Keratinocyte (primary cell): Measurements from ENCODE around the gene PTGDR2. TPM values are rescaled to one million over a fixed set of nuclear protein-coding genes. Genes with fewer than 3 reads are reported as not detected.

Experiments used
- DNase-seq: peaks from one replicate; pipeline ENCODE4 v3.0.0-alpha.2; 2011; ENCODE audit warnings: low read depth, missing footprints, low spot score
- FAIRE-seq: peaks from 2 replicates; lab custom pipeline; 2011; peaks lifted over from hg19 to GRCh38; lab: Jason Lieb, UNC
- H2AFZ ChIP-seq: 2 replicates; pipeline ENCODE4 v1.6.0; 2012; ENCODE audit warnings: low read length, control low read depth, inconsistent platforms; ENCODE audit not compliant: control insufficient read depth
- H3K27ac ChIP-seq: 2 replicates; pipeline ENCODE4 v1.5.1; 2011; ENCODE audit warnings: low read length; ENCODE audit not compliant: control insufficient read depth, insufficient read depth
- H3K27me3 ChIP-seq: 3 replicates; pipeline ENCODE4 v1.6.0; 2011; ENCODE audit warnings: low read length; ENCODE audit not compliant: control insufficient read depth, insufficient read depth; ENCODE audit errors: extremely low read depth
- H3K36me3 ChIP-seq, 2 experiments: 2 replicates in 1 of 2; 3 replicates in 1 of 2; pipeline ENCODE4 v1.5.1; 2011; ENCODE audit warnings: low read length in 2 of 2, mild to moderate bottlenecking in 1 of 2; ENCODE audit not compliant: control insufficient read depth in 2 of 2, insufficient read depth in 2 of 2; ENCODE audit errors: extremely low read depth in 1 of 2
- H3K4me1 ChIP-seq: 3 replicates; pipeline ENCODE4 v1.5.1; 2011; ENCODE audit warnings: low read length; ENCODE audit not compliant: control insufficient read depth, insufficient read depth; ENCODE audit errors: extremely low read depth
- H3K4me2 ChIP-seq: 3 replicates; pipeline ENCODE4 v1.6.0; 2011; ENCODE audit warnings: low read depth, low read length; ENCODE audit not compliant: control insufficient read depth, insufficient read depth; ENCODE audit errors: extremely low read depth
- H3K4me3 ChIP-seq, 3 experiments: fragments of 200-600 bp in 1 of 3; sonication (generic) in 1 of 3; 2 replicates in 2 of 3; 3 replicates in 1 of 3; pipeline ENCODE4 v1.5.1; 2011 to 2016; ENCODE audit warnings: low read length in 3 of 3, mild to moderate bottlenecking in 3 of 3, control low read depth in 2 of 3, inconsistent platforms in 1 of 3, low read depth in 1 of 3, mixed read lengths in 1 of 3, mixed run types in 1 of 3, moderate library complexity in 1 of 3; ENCODE audit not compliant: control insufficient read depth in 2 of 3, insufficient read depth in 2 of 3; ENCODE audit errors: extremely low read depth in 1 of 3
- H3K79me2 ChIP-seq: 2 replicates; pipeline ENCODE4 v1.6.0; 2012; ENCODE audit warnings: low read length; ENCODE audit not compliant: control insufficient read depth, insufficient read depth
- H3K9ac ChIP-seq: 3 replicates; pipeline ENCODE4 v1.6.0; 2011; ENCODE audit warnings: low read length; ENCODE audit not compliant: control insufficient read depth, insufficient read depth; ENCODE audit errors: extremely low read depth
- H3K9me1 ChIP-seq: 3 replicates; pipeline ENCODE4 v1.6.0; 2011; ENCODE audit warnings: low read length; ENCODE audit not compliant: control insufficient read depth, insufficient read depth; ENCODE audit errors: extremely low read depth
- H3K9me3 ChIP-seq: 2 replicates; pipeline ENCODE4 v1.5.1; 2012; ENCODE audit warnings: low read depth, low read length; ENCODE audit not compliant: control insufficient read depth
- H4K20me1 ChIP-seq: 3 replicates; pipeline ENCODE4 v1.6.0; 2011; ENCODE audit warnings: low read length; ENCODE audit not compliant: control insufficient read depth, insufficient read depth; ENCODE audit errors: extremely low read depth
- EZH2 ChIP-seq: IDR thresholded peaks from one replicate; pipeline ENCODE4 v1.6.1; 2012; ENCODE audit warnings: inconsistent platforms, mild to moderate bottlenecking, low read length, moderate library complexity
- dilution Hi-C: fragments of 300-500 bp; cut with MboI; formaldehyde crosslinking; loops from one replicate; pipeline ENCODE4 v1.7.0; 2020; ENCODE audit warnings: low sequenced_read_pairs; ENCODE audit not compliant: extremely low pct_ligation_motif_present
- polyA plus RNA-seq, 5 experiments: library from polyadenylated mRNA; depleted of rRNA in 3 of 5; stranded (reverse) in 3 of 5; stranded (forward) in 1 of 5; unstranded in 1 of 5; fragments of >200 nt; gene quantifications; 1 replicate in 1 of 5; 2 replicates in 3 of 5; 3 replicates in 1 of 5; pipeline versions ENCODE4 v1.2.1 to v1.2.3, GENCODE V29; 2011 to 2012; ENCODE audit warnings: missing spikeins in 2 of 5, low read depth in 1 of 5, low replicate concordance in 1 of 5
- TF ChIP-seq, protein P1 (sequence below), 3 experiments: IDR thresholded peaks in 1 of 3; conservative IDR thresholded peaks in 1 of 3; optimal IDR thresholded peaks in 1 of 3; 2 replicates in 2 of 3; 3 replicates in 1 of 3; pipeline versions ENCODE3 to v1.5.1; 2011; ENCODE audit warnings: low read length in 3 of 3, mild to moderate bottlenecking in 3 of 3, moderate library complexity in 2 of 3, control low read depth in 1 of 3, inconsistent platforms in 1 of 3; ENCODE audit not compliant: insufficient read depth in 2 of 3; ENCODE audit errors: extremely low read depth in 1 of 3

The PTGDR2 gene
- polyA plus RNA-seq, 1 donor (not counting 4 experiments of a cell fraction or from before 2014, with no cell fraction given), result not detected

DNA sequence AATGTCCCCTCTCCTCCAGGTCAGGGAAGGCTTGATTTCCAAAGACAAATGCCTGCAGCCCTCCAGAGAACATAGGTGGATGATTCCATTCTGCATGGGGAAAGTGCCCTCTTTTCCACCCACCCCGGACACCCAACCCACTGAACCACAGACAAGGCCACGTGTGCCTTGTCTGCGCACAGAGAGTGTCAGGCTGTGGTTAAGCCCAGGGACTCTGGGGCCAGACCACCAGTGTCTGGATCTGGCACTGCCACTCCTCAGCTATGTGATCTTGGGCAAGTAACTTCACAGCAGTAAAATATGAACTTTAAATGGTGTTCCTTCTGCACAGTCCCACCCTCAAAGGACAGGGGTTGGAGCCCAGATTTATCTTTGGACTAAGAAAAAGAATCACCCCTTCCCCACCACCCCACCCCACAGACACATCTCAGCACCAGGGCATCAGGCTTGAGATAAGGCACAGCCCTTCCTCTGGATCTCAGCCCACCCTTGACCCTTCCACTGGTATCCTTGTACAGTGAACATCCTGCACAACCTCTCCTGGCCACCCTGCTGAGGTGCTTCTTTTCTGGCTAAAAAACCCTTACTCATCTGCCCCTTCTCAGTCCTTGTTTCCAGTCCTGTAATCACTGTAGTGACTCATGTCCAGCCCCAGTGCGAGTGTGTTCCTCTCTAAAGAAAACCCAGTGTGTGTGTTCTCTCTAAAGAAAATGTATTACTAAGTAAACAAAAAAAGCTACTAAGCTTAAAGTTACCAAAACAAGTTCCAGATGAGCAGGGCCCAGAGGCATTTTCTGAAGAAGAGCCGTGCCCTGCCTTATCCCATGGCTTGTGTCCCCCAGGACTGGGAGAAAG is 1.9 kb upstream of the PTGDR2 start:
- dilution Hi-C loops, result no loop called here
- FAIRE-seq (no peak), DNase-seq (no peak)
- no peaks in the 10 kb centered on the region for H3K9me1 ChIP-seq
- no peak overlapping the region for H3K9ac ChIP-seq
- H3K4me1 ChIP-seq, result no peaks in the 10 kb centered on the region
- no peak overlapping the region for H2AFZ ChIP-seq
- no peaks in the 10 kb centered on the region for H3K36me3 ChIP-seq
- no peaks in the 10 kb centered on the region for H3K9me3 ChIP-seq
- TF ChIP-seq EZH2, result no peak
- TF ChIP-seq, protein P1, sequence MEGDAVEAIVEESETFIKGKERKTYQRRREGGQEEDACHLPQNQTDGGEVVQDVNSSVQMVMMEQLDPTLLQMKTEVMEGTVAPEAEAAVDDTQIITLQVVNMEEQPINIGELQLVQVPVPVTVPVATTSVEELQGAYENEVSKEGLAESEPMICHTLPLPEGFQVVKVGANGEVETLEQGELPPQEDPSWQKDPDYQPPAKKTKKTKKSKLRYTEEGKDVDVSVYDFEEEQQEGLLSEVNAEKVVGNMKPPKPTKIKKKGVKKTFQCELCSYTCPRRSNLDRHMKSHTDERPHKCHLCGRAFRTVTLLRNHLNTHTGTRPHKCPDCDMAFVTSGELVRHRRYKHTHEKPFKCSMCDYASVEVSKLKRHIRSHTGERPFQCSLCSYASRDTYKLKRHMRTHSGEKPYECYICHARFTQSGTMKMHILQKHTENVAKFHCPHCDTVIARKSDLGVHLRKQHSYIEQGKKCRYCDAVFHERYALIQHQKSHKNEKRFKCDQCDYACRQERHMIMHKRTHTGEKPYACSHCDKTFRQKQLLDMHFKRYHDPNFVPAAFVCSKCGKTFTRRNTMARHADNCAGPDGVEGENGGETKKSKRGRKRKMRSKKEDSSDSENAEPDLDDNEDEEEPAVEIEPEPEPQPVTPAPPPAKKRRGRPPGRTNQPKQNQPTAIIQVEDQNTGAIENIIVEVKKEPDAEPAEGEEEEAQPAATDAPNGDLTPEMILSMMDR (optimal IDR thresholded peaks at IDR 0.05 in 1 of 3, IDR thresholded peaks at IDR 0.05 in 1 of 3, conservative IDR thresholded peaks at IDR 0.05 in 1 of 3; ENCODE audit: extremely low read depth in 1 of 3, insufficient read depth in 2 of 3, low read length in 3 of 3), result no peak
- no peaks in the 10 kb centered on the region for H3K27me3 ChIP-seq
- H3K4me3 ChIP-seq, result no peak overlapping the region
- no peak overlapping the region for H3K4me2 ChIP-seq
- H4K20me1 ChIP-seq, result no peaks in the 10 kb centered on the region
- H3K79me2 ChIP-seq, result no peaks in the 10 kb centered on the region
- no peak overlapping the region for H3K27ac ChIP-seq

DNA sequence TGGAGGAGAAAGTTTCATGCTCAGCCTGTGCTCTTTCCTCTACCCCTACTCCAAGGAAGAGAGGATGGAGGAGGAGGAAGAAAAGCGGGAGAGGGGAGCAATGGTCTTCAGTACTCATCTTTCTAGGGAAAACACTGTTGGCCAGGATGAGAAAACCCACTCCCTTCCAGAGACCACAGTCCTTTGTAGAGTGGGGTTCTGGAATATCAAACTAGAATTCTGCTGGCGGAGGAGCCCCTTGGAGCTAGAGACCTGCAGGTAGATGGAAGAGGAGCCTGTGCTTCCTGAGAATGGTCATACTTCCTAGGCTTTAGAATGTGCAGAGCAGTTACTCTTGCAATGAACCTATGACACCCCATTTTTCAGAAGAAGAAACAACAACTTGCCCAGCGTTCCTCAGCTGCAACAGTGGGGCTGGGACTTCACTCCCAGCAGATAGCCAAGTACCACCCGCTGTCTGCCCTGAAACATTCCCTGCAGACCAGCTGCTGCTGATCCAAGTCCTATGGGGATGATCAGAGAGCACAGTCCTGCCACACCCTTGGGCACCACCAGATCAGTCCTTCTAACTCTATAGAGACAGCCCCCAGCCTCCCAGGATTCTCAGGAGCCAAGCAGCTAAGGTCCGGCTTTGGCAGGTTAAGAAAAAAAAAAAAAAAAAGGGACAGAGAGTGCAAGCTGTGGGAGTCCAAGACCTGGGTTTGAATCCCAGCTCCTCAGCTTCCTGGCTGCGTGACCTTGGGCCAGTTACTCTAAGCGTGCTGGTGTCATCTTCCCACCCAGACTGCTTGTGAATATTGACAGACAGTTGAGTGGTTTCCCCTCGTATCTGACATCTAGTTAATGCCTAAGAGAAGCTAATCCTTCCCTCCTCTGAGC is 664 bp downstream of the PTGDR2 start:
- FAIRE-seq, result no peak
- dilution Hi-C loops, result no loop called here
- no peak overlapping the region for H3K4me3 ChIP-seq

More for the DNA sequence above, 664 bp downstream of the PTGDR2 start:
- Histone ChIP-seq H3K9ac (no peak overlapping the region), H3K27me3 (no peaks in the 10 kb centered on the region), H3K9me3 (no peaks in the 10 kb centered on the region), H3K27ac (no peak overlapping the region), H3K79me2 (no peaks in the 10 kb centered on the region), H4K20me1 (no peaks in the 10 kb centered on the region), H3K36me3 (peaks cover 6 to 7% of the 10 kb centered on the region in 2 experiments), H2AFZ (no peak overlapping the region), H3K4me1 (no peaks in the 10 kb centered on the region), H3K4me2 (no peak overlapping the region), H3K9me1 (no peaks in the 10 kb centered on the region)
- TF ChIP-seq EZH2, result no peak
- TF ChIP-seq, protein P1 (optimal IDR thresholded peaks at IDR 0.05 in 1 of 3, IDR thresholded peaks at IDR 0.05 in 1 of 3, conservative IDR thresholded peaks at IDR 0.05 in 1 of 3; ENCODE audit: extremely low read depth in 1 of 3, insufficient read depth in 2 of 3, low read length in 3 of 3), result no peak
- no peak for DNase-seq
